HG02938 (cell line): ENCODE results near the gene PLEKHG4B.
A peak's percentile ranks its signal among the peaks of the same experiment; 100 is the strongest.
"Not testable (repeated sequence)": the region's sequence is repeated elsewhere in the genome, so short reads cannot be mapped to it uniquely, and the experiment has no call there.

Experiments used
- ATAC-seq: cut with Tn5 transposase; IDR thresholded peaks from one replicate; pipeline ENCODE4 v1.9.1; 2021; ENCODE audit warnings: mild to moderate bottlenecking, moderate library complexity; ENCODE audit not compliant: unreplicated experiment

Gene PLEKHG4B

DNA sequence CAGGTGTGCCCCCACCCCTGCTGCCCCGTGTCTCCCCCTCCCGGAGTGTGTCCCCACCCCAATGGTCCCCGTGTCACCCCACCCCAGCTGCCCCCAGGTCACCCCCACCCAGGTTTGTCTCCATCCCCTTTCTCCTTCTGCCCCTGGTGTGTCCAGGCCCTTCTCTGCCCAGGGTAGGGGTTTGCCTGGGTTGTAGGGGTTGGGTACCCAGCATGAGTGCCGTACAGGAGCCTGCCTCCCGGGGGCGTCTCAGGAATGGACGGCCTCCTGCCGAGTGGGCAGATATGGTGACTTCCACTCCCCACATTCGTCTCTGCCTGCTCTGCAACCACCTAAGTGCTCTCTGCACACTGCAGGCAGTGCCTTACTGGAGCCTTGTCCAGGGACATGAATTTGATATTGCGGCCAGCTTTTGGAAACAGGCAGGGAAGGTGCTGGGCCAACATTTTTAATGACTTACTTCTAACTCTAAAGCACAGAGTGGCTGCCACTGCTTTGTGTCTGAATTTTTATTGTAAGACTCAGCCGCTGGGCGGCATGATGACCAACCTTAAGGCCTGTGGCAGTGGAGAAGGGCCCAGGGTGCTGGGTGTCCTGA lies 106.0 kb downstream of the PLEKHG4B start:
- no peak for ATAC-seq

DNA sequence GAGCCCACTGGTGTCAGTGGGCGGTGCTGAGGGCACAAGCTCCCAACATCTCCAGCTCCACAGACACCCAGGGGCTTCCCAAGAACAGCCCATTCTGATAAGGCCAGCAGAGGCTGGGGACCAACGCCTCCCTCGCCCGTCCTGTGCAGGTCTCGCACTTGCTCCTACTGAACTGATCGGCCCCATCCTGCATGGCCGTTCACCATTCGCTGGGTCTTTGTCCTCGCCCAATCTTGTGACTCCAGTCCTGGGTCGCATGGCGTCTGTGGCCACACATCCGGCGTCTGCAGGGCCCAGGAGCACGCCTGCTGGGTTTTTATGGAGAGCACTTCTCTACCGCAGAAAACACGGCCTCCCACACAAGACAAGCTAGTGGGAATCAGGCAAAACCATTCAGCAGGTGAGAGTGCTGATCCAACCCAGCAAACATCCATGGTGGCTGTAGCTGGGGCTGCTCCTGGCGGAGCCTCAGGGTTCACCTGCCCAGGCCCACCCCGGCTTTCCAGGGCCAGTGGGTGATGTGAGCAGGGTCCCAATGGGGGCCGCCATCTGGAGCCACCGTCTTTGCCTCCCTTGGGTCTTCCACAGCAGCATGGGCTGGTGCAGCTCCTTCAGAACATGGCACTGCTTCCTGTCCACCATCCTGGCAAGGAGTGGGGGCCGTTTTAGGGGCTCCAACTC lies 106.7 kb downstream of the PLEKHG4B start:
- no peak for ATAC-seq

- no peak for ATAC-seq
Observed at GRCh38 chr5:199197-199949, 107.4 kb downstream of the PLEKHG4B start.

DNA sequence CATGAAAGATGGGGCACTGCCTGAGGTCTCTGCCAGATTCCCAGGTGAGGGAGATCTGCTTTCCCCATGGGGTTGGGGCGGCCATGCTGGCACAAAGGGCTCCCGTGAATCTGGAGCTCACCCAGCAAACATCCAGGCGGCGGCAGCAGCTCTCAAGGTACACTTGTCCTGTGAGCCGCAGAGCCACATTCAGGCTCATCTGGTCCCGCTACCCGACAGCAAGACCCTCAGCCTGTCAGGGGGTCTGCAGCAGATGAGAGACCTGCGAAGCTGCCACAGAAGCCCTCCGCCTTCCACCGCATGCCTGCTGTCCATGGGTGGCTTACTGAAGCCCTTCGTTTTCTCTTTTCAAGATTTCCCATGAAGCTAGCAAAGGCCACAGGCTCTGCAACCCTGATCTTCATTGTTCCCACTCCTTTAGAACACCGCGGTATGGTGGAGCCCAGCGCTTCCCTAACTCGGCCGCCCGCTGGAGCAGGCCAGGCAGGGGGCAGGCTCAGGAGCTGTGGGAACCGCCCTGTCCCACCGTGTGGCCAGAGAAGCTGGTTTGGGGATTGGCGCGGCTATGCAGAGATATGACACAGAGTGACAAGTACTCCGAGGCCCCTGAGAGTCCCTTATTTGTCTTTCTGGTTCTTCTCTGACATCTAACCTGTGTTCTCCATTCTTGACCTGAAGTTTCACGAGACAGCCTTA lies 108.1 kb downstream of the PLEKHG4B start:
- no peak for ATAC-seq

- ATAC-seq = no peak
Observed at GRCh38 chr5:200985-201384, 109.0 kb downstream of the PLEKHG4B start.

- ATAC-seq = no peak
Observed at GRCh38 chr5:201672-202071, 109.7 kb downstream of the PLEKHG4B start.

GRCh38 chr5:203246-203930 lies 111.4 kb downstream of the PLEKHG4B start:
- ATAC-seq = no peak

GRCh38 chr5:204001-204400 lies 112.0 kb downstream of the PLEKHG4B start:
- no peak for ATAC-seq

GRCh38 chr5:204462-204861 lies 112.5 kb downstream of the PLEKHG4B start:
- ATAC-seq = no peak

GRCh38 chr5:204966-205670 lies 113.2 kb downstream of the PLEKHG4B start:
- no peak for ATAC-seq

DNA sequence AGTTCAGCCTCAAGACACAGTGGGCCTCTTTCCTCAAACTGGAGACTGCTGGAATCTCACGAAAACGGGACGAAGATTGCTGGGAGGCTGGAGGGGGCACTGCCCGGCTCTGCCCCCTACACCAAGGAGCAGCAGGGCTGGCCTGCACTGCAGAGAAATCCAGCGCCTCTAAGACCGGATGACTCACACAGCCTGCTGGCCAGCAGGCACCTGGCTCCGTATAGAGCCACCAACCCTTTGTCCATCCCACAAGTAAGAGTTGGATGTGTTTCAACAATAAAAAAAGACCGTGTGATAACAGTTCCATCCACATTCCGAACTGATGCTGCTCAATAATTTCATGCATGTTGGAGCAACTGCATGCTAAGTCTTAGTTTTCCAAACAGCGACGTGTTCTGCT lies 114.4 kb downstream of the PLEKHG4B start:
- ATAC-seq = no peak

DNA sequence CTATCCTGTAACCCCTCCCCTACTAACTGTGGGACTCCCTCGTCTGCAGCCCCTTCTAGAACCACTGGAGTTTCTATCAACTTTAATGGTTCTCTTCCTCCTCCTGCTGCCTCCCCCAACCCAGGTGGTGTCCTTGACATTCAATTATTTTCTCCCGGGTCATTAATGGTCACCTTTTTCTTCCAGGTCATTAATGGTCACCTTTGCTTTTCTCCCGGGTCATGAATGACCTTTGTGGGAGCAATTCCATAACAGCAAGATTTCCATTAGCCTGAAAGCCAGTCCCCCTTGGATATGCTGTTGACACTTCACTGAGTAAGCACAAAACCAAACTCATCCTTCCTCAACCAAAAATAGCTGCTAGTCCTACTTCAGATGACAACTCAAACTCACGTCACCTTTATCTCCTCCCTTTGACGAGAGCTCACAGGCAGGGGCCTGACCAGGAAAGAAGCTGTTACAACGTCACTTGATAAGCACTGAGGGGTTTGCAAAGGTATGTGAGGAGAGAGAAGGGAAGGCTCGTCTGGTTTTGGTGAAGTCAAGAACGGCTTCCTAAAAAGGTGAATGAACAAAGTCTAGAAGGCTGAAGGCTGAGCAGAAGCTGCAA lies 115.1 kb downstream of the PLEKHG4B start:
- ATAC-seq = no peak

DNA sequence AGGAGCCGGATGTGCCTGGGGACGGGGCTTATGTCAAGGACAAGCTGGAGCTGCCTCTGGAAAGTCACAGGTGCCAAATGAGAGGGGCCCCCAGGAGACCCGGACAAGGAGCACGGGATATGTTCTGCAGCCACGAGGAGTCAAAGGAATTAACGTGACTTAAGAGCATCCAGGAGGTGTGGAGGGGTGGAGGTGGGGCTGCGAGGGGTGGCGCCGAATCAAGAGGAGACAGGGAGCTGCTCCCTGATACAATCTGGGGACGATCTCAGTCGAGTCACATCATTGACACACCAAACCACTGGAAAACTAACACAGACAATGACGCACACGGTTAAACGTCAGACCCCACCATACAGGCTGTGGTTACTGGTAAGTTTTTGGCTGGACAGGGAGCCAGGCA lies 115.6 kb downstream of the PLEKHG4B start:
- ATAC-seq = no peak

DNA sequence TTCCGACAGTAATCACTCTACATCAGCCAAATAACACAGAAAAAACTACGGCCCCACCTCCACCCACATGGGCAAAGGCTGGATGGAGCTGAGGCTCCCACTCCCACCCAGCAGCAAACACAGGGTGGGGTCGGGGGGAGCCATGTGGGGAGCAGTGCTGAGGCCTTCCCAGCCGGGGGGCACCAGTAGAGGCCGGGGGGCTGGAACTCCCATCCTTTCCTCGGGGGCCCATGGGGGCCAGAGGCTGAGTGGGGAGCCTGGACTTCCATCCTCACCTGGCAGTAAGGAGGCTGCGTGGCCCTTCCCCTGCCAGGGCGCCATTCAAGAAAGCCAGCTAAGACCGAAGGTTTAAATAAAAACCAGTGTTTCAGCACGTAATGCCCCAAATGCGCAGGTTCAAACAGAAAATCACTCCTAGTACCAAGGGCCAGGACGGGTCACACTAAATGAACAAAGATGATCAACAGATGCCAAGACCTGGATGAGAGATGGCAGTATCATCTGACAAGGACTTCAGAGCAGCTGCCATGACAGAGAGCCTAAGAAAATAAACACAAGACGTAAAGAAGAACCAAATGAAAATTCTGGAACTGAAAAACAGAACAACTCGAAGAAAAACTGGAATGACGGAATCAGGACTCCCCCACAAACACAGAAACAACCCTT lies 116.6 kb downstream of the PLEKHG4B start:
- no peak for ATAC-seq

DNA sequence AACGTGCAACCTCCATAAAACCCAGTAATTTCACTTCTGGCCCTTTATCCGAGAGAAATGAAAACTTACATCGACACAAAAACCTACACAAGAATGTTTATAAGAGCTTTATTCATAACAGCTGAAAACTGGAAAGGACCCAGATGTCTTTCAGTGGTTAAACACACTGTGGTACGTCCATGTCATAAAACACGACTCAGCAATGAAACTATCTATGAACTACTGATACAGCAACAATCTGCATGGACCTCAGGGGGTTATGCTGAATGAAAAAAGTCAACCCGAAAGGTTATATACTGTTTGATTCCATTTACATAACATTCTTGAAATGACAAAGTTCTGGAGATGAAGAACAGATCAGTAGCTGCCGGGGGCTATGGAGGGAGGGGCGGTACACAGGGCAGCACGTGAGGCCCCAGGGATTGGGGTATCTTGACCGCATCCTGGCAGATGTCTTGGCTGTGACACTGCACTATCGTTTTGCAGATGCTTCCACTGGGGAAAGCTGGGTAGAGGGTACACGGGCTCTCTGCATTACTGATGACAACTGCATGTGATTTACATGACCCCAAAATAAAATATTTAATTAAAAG lies 121.9 kb downstream of the PLEKHG4B start:
- no peak for ATAC-seq

DNA sequence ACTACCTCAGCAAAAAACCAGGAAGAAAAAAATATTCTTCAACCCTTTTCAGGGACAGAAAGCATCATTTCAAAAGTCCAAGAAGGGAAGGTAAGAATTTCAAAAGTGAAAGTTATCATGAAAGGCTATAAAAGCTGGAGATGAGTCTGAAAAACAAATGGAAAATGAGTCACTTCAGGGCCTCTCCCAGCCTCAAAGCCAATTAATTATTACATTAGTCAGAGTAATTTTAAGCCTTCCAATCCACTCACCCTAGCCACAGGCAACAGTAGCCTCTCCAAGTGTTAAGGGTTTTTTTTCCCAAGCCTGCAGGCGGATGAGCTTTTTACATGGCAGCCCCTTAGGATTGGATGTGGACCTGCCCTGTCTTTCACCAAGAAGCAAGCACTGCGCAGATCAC lies 123.3 kb downstream of the PLEKHG4B start:
- not testable (repeated sequence) for ATAC-seq

GRCh38 chr5:216076-216475 lies 124.1 kb downstream of the PLEKHG4B start:
- ATAC-seq = not testable (repeated sequence)

DNA sequence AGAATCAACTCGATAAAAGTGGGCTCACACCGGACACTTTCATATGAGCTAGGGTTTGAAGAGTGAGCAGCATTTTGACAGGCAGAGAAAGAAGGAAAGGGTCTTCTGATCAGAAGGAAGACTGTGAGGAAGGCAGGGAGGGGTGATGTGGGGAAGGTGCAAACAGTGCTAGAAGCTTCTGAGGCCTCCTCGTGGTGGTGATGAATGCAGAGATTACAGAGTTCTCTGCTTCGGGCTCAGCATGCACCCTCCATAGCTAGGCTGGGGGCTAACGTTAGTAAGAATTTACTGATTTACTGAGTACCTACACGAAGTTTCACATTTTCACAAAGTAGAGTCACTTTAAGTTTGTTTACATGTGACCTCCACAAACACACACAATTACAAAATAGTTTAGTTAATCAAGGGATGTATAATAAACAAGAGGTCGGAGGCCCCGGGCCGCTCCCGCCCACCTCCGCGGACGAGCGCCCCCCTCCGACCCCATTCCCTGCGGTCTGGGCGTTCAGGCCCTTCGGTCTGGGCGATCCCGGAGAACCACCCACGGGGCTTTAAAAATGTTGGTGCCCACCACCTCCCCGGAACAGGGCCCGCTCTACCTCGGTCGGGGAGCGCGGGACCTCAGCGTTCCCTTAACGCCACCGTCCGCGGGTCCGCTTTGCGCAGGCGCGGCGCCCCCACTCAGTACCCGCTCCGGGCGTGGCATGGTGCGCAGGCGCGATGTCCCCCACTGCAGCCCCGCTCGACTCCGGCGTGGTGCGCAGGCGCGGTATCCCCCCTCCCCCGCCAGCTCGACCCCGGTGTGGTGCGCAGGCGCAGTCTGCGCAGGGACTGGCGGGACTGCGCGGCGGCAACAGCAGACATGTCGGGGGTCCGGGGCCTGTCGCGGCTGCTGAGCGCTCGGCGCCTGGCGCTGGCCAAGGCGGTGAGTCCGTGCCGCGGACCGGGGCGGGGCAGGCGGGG lies 125.8 kb downstream of the PLEKHG4B start, which contains the start of the genes CCDC127 and SDHA:
CCDC127 (minus strand) TSS at position 660 of the 963 bp plus-strand sequence. CDS start 1,304 bp downstream, outside the sequence.
SDHA (plus strand) TSS at position 827 of the 963 bp plus-strand sequence; CDS start at position 863, 36 bp downstream.
- ATAC-seq = peak; percentile 75
